NOMO-1 treated with DMSO at 0.1 percent for 48 hours (cell line): ENCODE results near the gene GLS.
"Not testable (repeated sequence)": the region's sequence is repeated elsewhere in the genome, so short reads cannot be mapped to it uniquely, and the experiment has no call there.

Experiments used
- DNase-seq: peaks from one replicate; lab custom pipeline; 2025; ENCODE audit not compliant: unreplicated experiment; lab: John Stamatoyannopoulos, UW

The GLS gene

GRCh38 chr2:190880378-190881083 is at the start of gene GLS:
TSS of gene GLS (plus strand) at chr2:190880821. CDS start at chr2:190881085, 264 bp downstream.
- DNase-seq = peak; percentile 95

- DNase-seq = no peak
Observed at GRCh38 chr2:190831941-190832340, 48.7 kb upstream of the GLS start.

GRCh38 chr2:190834890-190835208 is 45.8 kb upstream of the GLS start:
- DNase-seq = no peak

GRCh38 chr2:190835303-190835930 is 45.2 kb upstream of the GLS start:
- DNase-seq = no peak

GRCh38 chr2:190836767-190837166 is 43.9 kb upstream of the GLS start:
- DNase-seq = no peak

GRCh38 chr2:190837420-190837819 is 43.2 kb upstream of the GLS start:
- no peak for DNase-seq

- DNase-seq = no peak
Observed at GRCh38 chr2:190837952-190838361, 42.7 kb upstream of the GLS start.

GRCh38 chr2:190838492-190838910 is 42.1 kb upstream of the GLS start:
- peak; percentile 10 for DNase-seq

- no peak for DNase-seq
Observed at GRCh38 chr2:190840569-190841172, 40.0 kb upstream of the GLS start.

GRCh38 chr2:190841707-190842505 is 38.7 kb upstream of the GLS start:
- DNase-seq = no peak

GRCh38 chr2:190842606-190843104 is 38.0 kb upstream of the GLS start:
- no peak for DNase-seq

GRCh38 chr2:190843890-190844699 is 36.5 kb upstream of the GLS start:
- DNase-seq = peak; percentile 23

GRCh38 chr2:190844700-190845401 is 35.8 kb upstream of the GLS start:
- no peak for DNase-seq

- no peak for DNase-seq
Observed at GRCh38 chr2:190846746-190847145, 33.9 kb upstream of the GLS start.

GRCh38 chr2:190847504-190848081 is 33.0 kb upstream of the GLS start:
- DNase-seq = no peak

- DNase-seq = no peak
Observed at GRCh38 chr2:190849774-190850173, 30.8 kb upstream of the GLS start.

- DNase-seq = not testable (repeated sequence)
Observed at GRCh38 chr2:190853022-190853421, 27.6 kb upstream of the GLS start.

GRCh38 chr2:190853531-190854383 is 26.9 kb upstream of the GLS start:
- peak; percentile 75 for DNase-seq

GRCh38 chr2:190854726-190855125 is 25.9 kb upstream of the GLS start:
- no peak for DNase-seq
